ENCODE results near the gene LYRM4. TPM values are rescaled to one million over a fixed set of nuclear protein-coding genes. Genes with fewer than 3 reads are reported as not detected.

LYRM4 gene
- total and polyA plus RNA-seq, 9 of the 15 experiments (the other 6 are each of a cell fraction or from before 2014, with no cell fraction given) = 24.2 to 69.4 (median 41.8) TPM

- TF ChIP-seq ZBTB7A (IDR thresholded peaks at IDR 0.05; ENCODE audit: borderline replicate concordance, control insufficient read depth, low read depth, low read length) (0 out of 2 replicates have a peak, but pooled peaks have one; percentile 39), SMC3 (conservative IDR thresholded peaks at IDR 0.05; ENCODE audit: insufficient read depth, low read depth, low read length) (no peak), ZC3H11A (IDR thresholded peaks at IDR 0.05; ENCODE audit: low read depth, low read length) (no peak), TSHZ1 (CRISPR knock-in tag; IDR thresholded peaks at IDR 0.05) (no peak), ATF6 (CRISPR knock-in tag; IDR thresholded peaks at IDR 0.05) (0 out of 2 replicates have a peak, but pooled peaks have one; percentile 22), PBX2 (CRISPR knock-in tag; IDR thresholded peaks at IDR 0.05; ENCODE audit: low read depth) (no peak), PBX2 (tag; conservative IDR thresholded peaks at IDR 0.05; ENCODE audit: low read depth) (peak; percentile 78), ATF3 (IDR thresholded peaks at IDR 0.05) (0 out of 2 replicates have a peak, but pooled peaks have one; percentile 12), ATF3 (CRISPR knock-in tag; conservative IDR thresholded peaks at IDR 0.05) (no peak), L3MBTL2 (IDR thresholded peaks at IDR 0.05) (peak; percentile 55; the same call in 1 of the 2 replicates), SRSF1 (IDR thresholded peaks at IDR 0.05; ENCODE audit: low read depth, low read length) (no peak), COPS2 (conservative IDR thresholded peaks at IDR 0.05) (no peak), HMGXB4 (CRISPR knock-in tag; IDR thresholded peaks at IDR 0.05) (0 out of 2 replicates have a peak, but pooled peaks have one; percentile 22), ZNF175 (CRISPR knock-in tag; IDR thresholded peaks at IDR 0.05; ENCODE audit: low read depth) (peak; percentile 33; the same call in 1 of the 2 replicates), TARDBP (IDR thresholded peaks at IDR 0.05) (no peak)
These were observed 33.9 kb upstream of the LYRM4 start (continued) for GRCh38 chr6:5294392-5295211.

Data from K562 (cell line).